K562 (cell line): ENCODE measurements around the gene PLAGL1. TPM values are rescaled to one million over a fixed set of nuclear protein-coding genes. Genes with fewer than 3 reads are reported as not detected.
A peak's percentile ranks its signal among the peaks of the same experiment; 100 is the strongest.

Source experiments
- ATAC-seq: fragments of 200-7000 bp; cut with Tn5 transposase; 3 replicates; pipeline ENCODE4 v1.9.1; 2020; ENCODE audit warnings: moderate library complexity
- BruUV-seq: library from RNA; stranded (reverse); fragments of 400-500 nt; replicated peaks from 2 replicates; lab custom pipeline; 2021; lab: Mats Ljungman, UMichigan
- CTCF ChIA-PET: fragments of 300-600 bp; formaldehyde crosslinking; extraction: SDS; loops from one replicate; lab custom pipeline; 2021; ENCODE audit warnings: low intra/inter-chr PET ratio; lab: Yijun Ruan, JAX
- POLR2A ChIA-PET: fragments of 300-600, 350-650 bp; sonication (Branson Sonifier 250); formaldehyde crosslinking; extraction: SDS; loops from one replicate; lab custom pipeline; 2021; ENCODE audit warnings: antibody characterized with exemption, inconsistent platforms; lab: Yijun Ruan, JAX
- DNase-seq, 4 experiments: peaks; one replicate each; pipeline versions ENCODE4 v3.0.0 to v3.0.0-alpha.2; 2011 to 2018; ENCODE audit warnings: low spot score in 3 of 4, mixed read lengths in 3 of 4; ENCODE audit errors: extremely low read depth in 1 of 4
- FAIRE-seq: peaks from 2 replicates; lab custom pipeline; 2011; peaks lifted over from hg19 to GRCh38; lab: Jason Lieb, UNC
- H2AFZ ChIP-seq: 2 replicates; pipeline ENCODE4 v1.6.0; 2011; ENCODE audit warnings: low read depth, low read length, control low read depth, inconsistent platforms
- H3K27ac ChIP-seq: fragments of 200-600 bp; 3 replicates; pipeline ENCODE4 v1.8.0; 2011; ENCODE audit warnings: low read depth, mild to moderate bottlenecking, control low read depth, inconsistent platforms, low read length, moderate library complexity, mixed read lengths; ENCODE audit errors: extremely low read depth
- H3K27me3 ChIP-seq, 2 experiments: fragments of 300-600 bp in 1 of 2; 2 replicates in 1 of 2; 3 replicates in 1 of 2; pipeline versions ENCODE4 v1.6.0 to v1.8.0; 2011; ENCODE audit warnings: inconsistent platforms in 2 of 2, low read length in 2 of 2, mild to moderate bottlenecking in 1 of 2, mixed read lengths in 1 of 2, moderate library complexity in 1 of 2; ENCODE audit not compliant: control insufficient read depth in 2 of 2, insufficient read depth in 2 of 2
- H3K36me3 ChIP-seq: fragments of 300-600 bp; 3 replicates; pipeline ENCODE4 v1.8.0; 2011; ENCODE audit warnings: mild to moderate bottlenecking, low read length, inconsistent platforms; ENCODE audit not compliant: control insufficient read depth, insufficient read depth
- H3K4me1 ChIP-seq, 2 experiments: fragments of 200-600 bp in 1 of 2; replicated peaks in 1 of 2; 2 replicates in 1 of 2; 3 replicates in 1 of 2; pipeline versions ENCODE4 v1.5.1 to v1.8.0; 2011; ENCODE audit warnings: inconsistent platforms in 2 of 2, low read length in 2 of 2, mild to moderate bottlenecking in 1 of 2, mixed read lengths in 1 of 2, moderate library complexity in 1 of 2; ENCODE audit not compliant: control insufficient read depth in 2 of 2, insufficient read depth in 2 of 2
- H3K4me2 ChIP-seq: 2 replicates; pipeline ENCODE4 v1.6.1; 2011; ENCODE audit warnings: low read length, control low read depth, inconsistent platforms, mixed read lengths; ENCODE audit not compliant: insufficient read depth
- H3K4me3 ChIP-seq: fragments of 200-600 bp; sonication (generic), shearing (Covaris generic); 2 replicates; pipeline ENCODE4 v1.5.1; 2016; ENCODE audit warnings: control low read depth, inconsistent platforms
- H3K79me2 ChIP-seq: fragments of 200-600 bp; 3 replicates; pipeline ENCODE4 v1.8.0; 2011; ENCODE audit warnings: low read length, inconsistent platforms; ENCODE audit not compliant: control insufficient read depth, insufficient read depth
- H3K9ac ChIP-seq, 2 experiments: 2 replicates each; pipeline versions ENCODE4 v1.6.0 to v1.6.1; 2011; ENCODE audit warnings: low read depth in 2 of 2, low read length in 2 of 2, control low read depth in 1 of 2, inconsistent platforms in 1 of 2, mild to moderate bottlenecking in 1 of 2, mixed read lengths in 1 of 2; ENCODE audit not compliant: insufficient read depth in 1 of 2
- H3K9me1 ChIP-seq: one replicate; pipeline ENCODE4 v1.6.0; 2011; ENCODE audit warnings: inconsistent platforms, mild to moderate bottlenecking, low read length, moderate library complexity; ENCODE audit not compliant: control insufficient read depth, insufficient read depth
- H3K9me3 ChIP-seq: replicated peaks from 2 replicates; pipeline ENCODE4 v1.5.1; 2011; ENCODE audit warnings: low read depth, low read length, inconsistent platforms; ENCODE audit not compliant: control insufficient read depth, insufficient read depth
- H4K20me1 ChIP-seq: replicated peaks from 2 replicates; pipeline ENCODE4 v1.6.1; 2011; ENCODE audit warnings: low read length, inconsistent platforms, mixed read lengths; ENCODE audit not compliant: control insufficient read depth, insufficient read depth
- ADNP ChIP-seq: fragments of 200-800 bp; sonication (Bioruptor generic); IDR thresholded peaks from 2 replicates; pipeline ENCODE4 v1.6.1; 2016; ENCODE audit warnings: missing genetic modification characterization, missing compliant biosample characterization
- ATF7 ChIP-seq: fragments of 450-650 bp; IDR thresholded peaks from 2 replicates; pipeline ENCODE4 v1.7.1; 2014; ENCODE audit warnings: mild to moderate bottlenecking, moderate library complexity
- DPF2 ChIP-seq: fragments of 450-650 bp; IDR thresholded peaks from 2 replicates; pipeline ENCODE4 v1.6.1; 2016
- EP400 ChIP-seq: fragments of 450-650 bp; IDR thresholded peaks from 2 replicates; pipeline ENCODE4 v1.6.1; 2017; ENCODE audit warnings: antibody characterized with exemption, mild to moderate bottlenecking, moderate library complexity
- FOXJ2 ChIP-seq: fragments of 200-800 bp; sonication (Bioruptor generic); IDR thresholded peaks from 2 replicates; pipeline ENCODE4 v1.6.1; 2016; ENCODE audit warnings: missing genetic modification characterization, missing compliant biosample characterization
- FOXP1 ChIP-seq: sonication (generic); formaldehyde crosslinking; IDR thresholded peaks from 2 replicates; pipeline ENCODE4 v1.8.0; 2022; ENCODE audit warnings: mild to moderate bottlenecking, missing genetic modification reagents
- JUNB ChIP-seq: fragments of 450-650 bp; formaldehyde crosslinking; conservative IDR thresholded peaks from 2 replicates; pipeline ENCODE4 v1.4.0; 2020; ENCODE audit warnings: mild to moderate bottlenecking
- JUND ChIP-seq, 2 experiments: IDR thresholded peaks; 2 replicates in 1 of 2; 3 replicates in 1 of 2; pipeline ENCODE4 v1.6.1; 2011; ENCODE audit warnings: borderline replicate concordance in 2 of 2, low read depth in 2 of 2, low read length in 2 of 2, improper control_type of control experiment in 1 of 2, missing biosample characterization in 1 of 2, missing genetic modification characterization in 1 of 2, missing genetic modification reagents in 1 of 2
- KDM5B ChIP-seq: fragments of 200-600 bp; sonication (generic); IDR thresholded peaks from 2 replicates; pipeline ENCODE4 v1.6.1; 2012; ENCODE audit warnings: low read depth, mild to moderate bottlenecking, moderate library complexity, low read length, control low read depth, inconsistent platforms; ENCODE audit not compliant: insufficient replicate concordance
- MEIS2 ChIP-seq: fragments of 450-650 bp; IDR thresholded peaks from 2 replicates; pipeline ENCODE4 v1.6.1; 2014; ENCODE audit warnings: mild to moderate bottlenecking; ENCODE audit not compliant: partially characterized antibody
- PRPF4 ChIP-seq: fragments of 200-400 bp; formaldehyde crosslinking; IDR thresholded peaks from one replicate; pipeline ENCODE4 v1.6.1; 2017; ENCODE audit warnings: low read length, low read depth, mild to moderate bottlenecking; ENCODE audit not compliant: insufficient read depth, poor library complexity, severe bottlenecking
- SMARCE1 ChIP-seq: fragments of 450-650 bp; IDR thresholded peaks from 2 replicates; pipeline ENCODE4 v1.7.1; 2016; ENCODE audit warnings: mild to moderate bottlenecking
- ZBTB11 ChIP-seq, 3 experiments: fragments of 200-800 bp in 1 of 3; fragments of 250-450 bp in 1 of 3; fragments of 450-650 bp in 1 of 3; sonication (Bioruptor Pico) in 1 of 3; sonication (Bioruptor generic) in 1 of 3; formaldehyde crosslinking in 1 of 3; IDR thresholded peaks; 2 replicates each; pipeline versions ENCODE4 v1.6.1 to v1.8.0; 2016 to 2022; ENCODE audit warnings: mild to moderate bottlenecking in 2 of 3, missing genetic modification characterization in 2 of 3, missing compliant biosample characterization in 1 of 3, moderate library complexity in 1 of 3
- ZBTB7A ChIP-seq: IDR thresholded peaks from 2 replicates; pipeline ENCODE4 v1.6.1; 2011; ENCODE audit warnings: low read depth, mild to moderate bottlenecking, low read length, moderate library complexity, borderline replicate concordance; ENCODE audit not compliant: control insufficient read depth
- ZNF311 ChIP-seq: fragments of 250-450 bp; sonication (Bioruptor Pico); IDR thresholded peaks from 2 replicates; pipeline ENCODE4 v1.4.0; 2020; ENCODE audit warnings: mild to moderate bottlenecking, moderate library complexity
- ZNF668 ChIP-seq: fragments of 250-450 bp; sonication (Bioruptor Pico); IDR thresholded peaks from 2 replicates; pipeline ENCODE4 v1.8.0; 2022; ENCODE audit warnings: mild to moderate bottlenecking, inconsistent platforms
- WGBS: fragments of 100-300 bp; shearing (Covaris generic); methylation state at CpG from one replicate; pipeline ENCODE4 v1.1.6; 2016; ENCODE audit warnings: low coverage, mixed read lengths; ENCODE audit not compliant: insufficient coverage; ENCODE audit errors: missing lambda C conversion rate; 5-methylcytosine and 5-hydroxymethylcytosine counted together
- in situ Hi-C: fragments of 300-500 bp; cut with MboI; formaldehyde crosslinking; loops from 4 replicates; pipeline ENCODE4 v1.15.0; 2018; ENCODE audit warnings: inconsistent platforms, mixed read lengths
- intact Hi-C: fragments of 100-400 bp; cut with micrococcal nuclease; formaldehyde crosslinking; loops from 2 replicates; pipeline ENCODE4 v1.14.2; 2022
- polyA plus RNA-seq, 8 experiments: library from polyadenylated mRNA; depleted of rRNA in 4 of 8; stranded (reverse) in 5 of 8; unstranded in 3 of 8; fragments of >200 nt; fragmentation: Nextera tagmentation in 2 of 8; fragmentation: Illumina TruSeq in 1 of 8; extraction: Ambion mirVana in 2 of 8; extraction: Trizol in 1 of 8; gene quantifications; 2 replicates each; pipeline versions ENCODE4 v1.2.1 to v1.2.3, GENCODE V29; 2011 to 2014; ENCODE audit warnings: inconsistent platforms in 1 of 8, missing spikeins in 1 of 8
- total RNA-seq, 7 experiments: library from RNA; depleted of rRNA in 6 of 7; stranded (reverse); fragments of >200 nt in 6 of 7; fragmentation: Illumina TruSeq in 2 of 7; extraction: Trizol in 2 of 7; gene quantifications; 2 replicates each; pipeline versions ENCODE4 v1.2.1 to v1.2.3, GENCODE V29; 2011 to 2021; ENCODE audit warnings: low replicate concordance in 1 of 7

The PLAGL1 gene
- total and polyA plus RNA-seq, 9 of the 15 experiments (the other 6 are each of a cell fraction or from before 2014, with no cell fraction given) = 4.9 to 29.6 (median 13.2) TPM

- Histone ChIP-seq H3K9ac (peak overlapping the region; percentile 60 to 74), H3K9me3 (no peaks in the 10 kb centered on the region), H3K36me3 (no peaks in the 10 kb centered on the region; the same call in 2 of the 3 replicates), H2AFZ (peak overlapping the region; percentile 75), H4K20me1 (no peaks in the 10 kb centered on the region), H3K27ac (peak overlapping the region; percentile 47), H3K9me1 (no peaks in the 10 kb centered on the region), H3K4me2 (peak overlapping the region; percentile 60), H3K27me3 (no peaks in the 10 kb centered on the region), H3K79me2 (peaks cover 37% of the 10 kb centered on the region), H3K4me3 (peak overlapping the region; percentile 56), H3K4me1 (peaks cover 0 to 11% of the 10 kb centered on the region in 2 experiments; a peak in 2 of 5 replicates)
- peak; percentile 61 to 71 (median 65) for DNase-seq
- peak; percentile 69 for ATAC-seq
- in situ Hi-C loops = no loop called here
- POLR2A ChIA-PET = interaction anchor here (1.0 kb wide), 1 partner anchor 63 kb away, joined by 4 read pairs; no protein-coding TSS in a partner anchor
- BruUV-seq = TSS peak; percentile 46
- WGBS = 23% methylated on average over 21 of the region's 21 CpGs
- CTCF ChIA-PET = no interaction called here
- FAIRE-seq = no peak
- intact Hi-C loops = no loop called here
- TF ChIP-seq KDM5B (no peak), JUNB (CRISPR knock-in tag) (peak; percentile 84), DPF2 (0 out of 2 replicates have a peak, but pooled peaks have one; percentile 9), PRPF4 (no peak), ZNF668 (CRISPR knock-in tag) (no peak), MEIS2 (peak; percentile 23), ATF7 (peak; percentile 12; the same call in 1 of the 2 replicates), ZBTB11 (CRISPR knock-in tag; IDR thresholded peaks at IDR 0.05) (0 out of 6 replicates have a peak, but pooled peaks of 1 of the 3 experiments have one; percentile 13), ADNP (tag) (peak; percentile 35; the same call in 1 of the 2 replicates), EP400 (peak; percentile 30; the same call in 1 of the 2 replicates), JUND (IDR thresholded peaks at IDR 0.05; ENCODE audit: borderline replicate concordance, low read depth, low read length) (peak; percentile 57; the same call in 1 of the 2 replicates), JUND (tag; IDR thresholded peaks at IDR 0.05; ENCODE audit: borderline replicate concordance, low read depth, low read length) (peak; percentile 80), FOXP1 (CRISPR knock-in tag) (no peak), ZNF311 (no peak), FOXJ2 (tag) (0 out of 2 replicates have a peak, but pooled peaks have one; percentile 19), ZBTB7A (peak; percentile 86), SMARCE1 (0 out of 2 replicates have a peak, but pooled peaks have one; percentile 36)
Observed at GRCh38 chr6:144006736-144007477, 1.2 kb downstream of the PLAGL1 start.
